Germinal center (tissue), 1 donor: ENCODE results near the gene ATG9A.

Experiments
- DNase-seq: peaks from one replicate; pipeline ENCODE4 v3.0.0; 2012; ENCODE audit warnings: mixed read lengths, low spot score

Gene ATG9A

GRCh38 chr2:219220652-219221402, 8.6 kb downstream of the ATG9A start:
- no peak for DNase-seq

GRCh38 chr2:219219784-219220532, 9.5 kb downstream of the ATG9A start:
- no peak for DNase-seq

- DNase-seq, result peak; percentile 95
These were observed 10.4 kb downstream of the ATG9A start, which contains the start of gene ABCB6 for GRCh38 chr2:219218732-219219701. TSS of gene ABCB6 (minus strand) at chr2:219218958. CDS start at chr2:219218673, 285 bp downstream.

DNA sequence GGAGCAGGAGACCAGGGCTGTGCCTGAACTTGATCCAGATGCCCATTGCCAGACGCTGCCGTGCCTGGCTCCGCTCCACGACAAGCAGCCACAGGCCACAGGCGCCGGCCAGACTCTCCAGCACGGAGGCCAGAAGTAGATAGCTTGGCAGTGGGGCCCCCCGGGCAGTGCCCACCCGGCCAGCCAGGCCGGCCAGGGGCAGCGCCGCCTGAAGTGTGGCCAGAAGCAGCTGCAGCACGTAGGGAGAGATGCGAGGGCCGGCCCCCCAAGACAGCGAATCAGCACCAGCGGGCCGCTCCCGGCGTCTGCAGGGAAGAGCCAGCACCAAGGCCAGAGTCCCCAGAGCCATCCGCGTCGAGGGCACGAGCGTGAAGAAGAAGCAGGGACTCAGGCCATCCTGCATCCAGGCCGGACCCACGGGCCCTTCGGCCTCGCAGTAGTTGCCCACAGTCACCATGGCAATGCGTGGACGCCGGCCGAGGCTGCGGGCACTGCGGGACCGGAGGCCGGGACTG, 11.2 kb downstream of the ATG9A start:
- DNase-seq, result no peak

GRCh38 chr2:219216535-219216915, 12.9 kb downstream of the ATG9A start:
- no peak for DNase-seq

DNA sequence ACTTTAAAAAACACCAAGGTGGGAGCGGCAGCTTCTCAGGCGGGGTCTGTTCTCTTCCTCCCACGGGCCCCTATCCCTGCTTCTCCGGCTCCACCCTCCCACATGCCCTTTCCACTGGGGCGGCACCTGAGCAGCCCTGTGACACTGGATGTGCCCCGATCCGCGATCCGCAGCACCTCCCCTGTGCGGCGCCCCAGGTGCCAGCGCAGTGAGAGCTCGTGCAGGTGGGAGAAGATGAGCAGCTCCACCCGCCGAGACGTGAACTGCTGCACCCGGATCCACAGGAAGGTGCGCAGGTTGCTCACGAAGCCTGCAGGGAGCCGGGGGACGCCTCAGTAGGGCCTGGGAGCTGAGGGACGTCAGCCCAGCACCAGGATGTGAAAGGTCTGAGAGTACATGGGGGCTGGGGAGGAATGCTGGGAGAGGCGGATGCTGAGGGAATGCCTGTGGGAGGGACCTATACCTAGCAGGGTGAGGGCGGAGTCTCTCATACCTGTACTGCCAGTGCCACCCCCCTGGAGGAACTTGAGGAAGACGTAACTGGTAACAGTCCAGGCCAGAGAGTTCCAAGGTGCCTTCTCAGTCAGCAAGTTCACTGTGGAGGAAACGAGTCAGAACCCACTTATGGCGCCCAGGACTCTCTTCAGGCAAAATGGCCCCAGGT, 13.4 kb downstream of the ATG9A start:
- DNase-seq, result no peak

DNA sequence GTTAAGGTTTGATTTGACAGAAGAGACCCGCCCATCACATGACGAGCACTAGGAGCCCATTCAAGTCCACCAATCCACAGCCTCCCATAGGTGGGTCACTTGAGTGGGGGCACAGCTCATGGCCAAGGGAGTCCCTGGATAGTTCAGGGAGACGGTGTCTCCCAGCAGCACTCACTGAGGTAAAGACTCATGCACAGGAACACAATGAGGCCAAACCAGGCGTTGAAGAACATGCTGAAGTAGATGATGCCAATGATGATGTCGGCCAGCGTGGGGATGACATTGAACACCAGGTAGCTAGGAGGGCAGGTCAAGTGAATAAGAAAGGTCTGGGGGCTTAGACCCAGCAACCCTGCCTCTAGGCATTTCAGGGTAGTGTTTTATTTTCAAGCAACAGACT, 14.7 kb downstream of the ATG9A start:
- no peak for DNase-seq

DNA sequence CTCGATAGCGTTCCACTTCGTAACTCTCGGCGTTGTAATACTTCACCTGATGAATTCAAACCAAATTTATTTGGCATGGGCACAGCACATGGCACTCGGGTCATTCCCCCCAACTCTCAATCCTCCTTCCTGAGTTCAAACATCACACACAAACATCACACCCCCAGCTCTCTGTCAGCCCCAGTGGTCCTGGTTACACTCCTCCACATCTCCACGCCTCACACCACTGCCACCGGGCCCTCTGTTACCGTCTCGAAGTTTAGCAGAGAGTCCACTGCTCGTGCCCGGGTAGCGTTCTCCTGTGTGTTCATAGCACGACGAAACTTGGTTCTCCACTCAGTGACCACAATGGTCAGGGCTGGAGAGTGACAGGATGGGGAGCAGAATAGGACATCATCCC, 15.3 kb downstream of the ATG9A start:
- no peak for DNase-seq

GRCh38 chr2:219213486-219214071, 15.9 kb downstream of the ATG9A start:
- no peak for DNase-seq

DNA sequence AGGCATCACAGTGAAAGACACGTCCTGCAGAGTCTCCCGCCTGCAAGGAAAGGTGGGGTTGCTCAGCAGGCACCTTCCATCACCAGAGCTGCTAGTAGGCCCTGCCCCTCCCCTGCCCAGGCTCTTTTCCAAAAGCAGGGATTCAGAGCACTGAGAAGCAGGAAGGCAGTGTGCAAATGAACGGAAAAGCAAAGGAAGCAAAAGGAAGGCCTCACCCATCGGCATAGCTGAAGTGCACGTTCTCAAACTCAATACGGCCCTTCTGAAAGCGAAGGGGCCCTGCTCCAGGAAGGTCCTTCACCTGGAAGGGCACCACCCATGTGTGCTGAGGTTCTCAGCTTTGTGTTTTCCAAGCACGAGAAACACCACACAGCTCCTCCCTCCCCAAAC, 16.4 kb downstream of the ATG9A start:
- DNase-seq, result no peak

DNA sequence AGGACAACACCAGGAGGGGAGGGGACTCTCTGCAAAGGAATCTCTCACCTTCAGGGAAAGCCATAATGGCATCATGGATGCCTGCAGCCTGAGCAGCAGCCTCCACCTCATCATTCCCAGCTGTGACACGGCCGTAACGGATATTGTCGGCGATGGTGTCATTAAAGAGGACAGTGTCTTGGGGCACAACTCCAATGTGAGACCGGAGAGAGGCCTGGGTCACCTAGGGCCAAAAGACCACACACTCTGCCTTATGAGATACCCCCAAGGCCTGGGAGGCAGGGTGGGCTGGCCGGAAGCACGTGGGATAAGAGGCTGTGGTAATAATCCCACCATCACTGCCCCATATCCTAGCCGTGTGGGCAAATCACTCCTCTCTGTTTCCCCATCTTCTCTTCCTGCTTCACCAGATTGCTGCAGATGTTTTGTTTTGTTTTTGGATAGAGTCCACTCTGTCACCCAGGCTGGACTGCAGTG, 18.5 kb downstream of the ATG9A start:
- DNase-seq, result no peak

DNA sequence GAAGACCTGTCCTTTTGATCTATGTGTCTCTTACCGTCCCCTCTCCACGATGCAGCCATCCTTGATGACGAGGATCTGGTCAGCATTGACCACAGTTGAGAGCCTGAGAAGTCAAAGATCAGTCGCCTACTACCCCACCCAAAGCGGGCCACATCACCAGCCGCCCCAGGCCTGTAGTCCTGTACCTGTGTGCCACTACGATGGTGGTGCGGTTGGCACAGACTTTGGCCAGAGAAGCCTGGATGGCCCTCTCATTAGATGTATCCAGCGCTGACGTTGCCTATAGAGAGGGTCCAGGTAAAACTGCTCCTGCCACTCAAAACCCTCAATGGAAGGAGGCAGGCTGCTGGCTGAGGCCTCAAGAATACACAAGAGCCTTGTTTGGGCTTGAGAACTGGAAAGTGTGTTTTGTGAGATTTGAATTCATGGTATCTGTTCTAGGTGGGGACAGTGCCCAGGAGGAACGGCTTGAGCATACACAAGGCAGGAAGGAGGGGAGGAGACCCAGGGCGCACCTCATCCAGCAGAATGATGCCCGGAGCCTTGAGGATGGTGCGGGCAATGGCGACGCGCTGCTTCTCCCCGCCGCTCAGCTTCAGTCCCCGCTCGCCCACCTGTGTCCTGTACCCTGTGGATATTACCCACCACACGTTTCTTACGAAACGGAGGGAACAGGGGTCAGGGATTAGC, 19.1 kb downstream of the ATG9A start:
- DNase-seq, result no peak

GRCh38 chr2:219209236-219210195, 19.9 kb downstream of the ATG9A start:
- no peak for DNase-seq

- DNase-seq, result no peak
These were observed 21.3 kb downstream of the ATG9A start for GRCh38 chr2:219207884-219208740.

DNA sequence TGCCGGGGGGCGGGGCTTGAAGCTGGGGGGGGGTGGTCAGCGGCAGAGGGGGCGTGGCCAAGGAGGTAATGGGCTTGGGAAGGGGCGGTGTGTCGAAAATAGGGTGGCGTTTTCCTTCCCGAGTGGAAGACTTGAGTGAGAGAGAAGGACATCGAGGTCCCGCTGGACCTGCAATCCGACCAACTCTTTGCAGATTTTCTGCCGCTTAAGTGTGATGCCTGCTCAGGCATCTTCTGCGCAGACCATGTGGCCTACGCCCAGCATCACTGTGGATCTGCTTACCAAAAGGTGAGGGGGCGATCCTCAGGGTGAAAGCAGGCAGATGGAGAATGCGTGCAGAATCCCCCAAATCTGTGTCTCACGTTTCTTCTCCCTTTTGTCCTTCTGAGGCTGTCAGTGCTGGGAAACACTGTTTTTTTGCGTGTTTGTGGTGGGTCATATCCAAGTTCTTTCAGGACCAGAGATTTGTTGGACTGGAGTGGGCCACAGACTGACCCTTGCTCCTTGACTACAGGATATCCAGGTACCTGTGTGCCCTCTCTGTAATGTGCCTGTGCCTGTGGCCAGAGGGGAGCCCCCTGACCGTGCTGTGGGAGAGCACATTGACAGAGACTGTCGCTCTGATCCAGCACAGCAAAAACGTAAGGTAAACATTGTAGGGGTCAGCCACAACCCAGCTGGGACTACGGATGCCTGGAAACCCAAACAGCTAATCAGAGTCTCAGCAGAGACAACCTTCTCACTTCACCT, 22.1 kb downstream of the ATG9A start:
- DNase-seq, result no peak

- DNase-seq, result peak; percentile 98
These were observed 22.9 kb downstream of the ATG9A start, which contains the start of gene ZFAND2B for GRCh38 chr2:219206328-219207133. TSS of gene ZFAND2B (plus strand) at chr2:219206782. CDS start at chr2:219206988, 206 bp downstream.

- DNase-seq, result no peak
These were observed 23.5 kb downstream of the ATG9A start for GRCh38 chr2:219205981-219206327.
